ENCODE measurements around the gene PEX14.

Gene PEX14

GRCh38 chr1:10620776-10621175 is 146.0 kb downstream of the PEX14 start:
- DNase-seq (ENCODE audit: low spot score) = no peak

- no peak for DNase-seq (ENCODE audit: low spot score)
Measured at GRCh38 chr1:10621906-10622305, 147.2 kb downstream of the PEX14 start.

- DNase-seq (ENCODE audit: low spot score) = no peak
Measured at GRCh38 chr1:10622910-10623685, 148.3 kb downstream of the PEX14 start.

- no peak for DNase-seq (ENCODE audit: low spot score)
Measured at GRCh38 chr1:10623686-10624145, 149.0 kb downstream of the PEX14 start.

- no peak for DNase-seq (ENCODE audit: low spot score)
Measured at GRCh38 chr1:10624256-10625050, 149.7 kb downstream of the PEX14 start.

- no peak for DNase-seq (ENCODE audit: low spot score)
Measured at GRCh38 chr1:10625076-10625475, 150.3 kb downstream of the PEX14 start.

- DNase-seq (ENCODE audit: low spot score) = no peak
Measured at GRCh38 chr1:10625554-10625953, 150.8 kb downstream of the PEX14 start.

GRCh38 chr1:10626131-10626731 is 151.5 kb downstream of the PEX14 start:
- DNase-seq (ENCODE audit: low spot score) = no peak

GRCh38 chr1:10626791-10627410 is 152.2 kb downstream of the PEX14 start:
- no peak for DNase-seq (ENCODE audit: low spot score)

GRCh38 chr1:10628685-10629084 is 153.9 kb downstream of the PEX14 start:
- DNase-seq (ENCODE audit: low spot score) = no peak

GRCh38 chr1:10629091-10629815 is 154.5 kb downstream of the PEX14 start:
- DNase-seq (ENCODE audit: low spot score) = no peak

- no peak for DNase-seq (ENCODE audit: low spot score)
Measured at GRCh38 chr1:10629816-10630571, 155.2 kb downstream of the PEX14 start.

- no peak for DNase-seq (ENCODE audit: low spot score)
Measured at GRCh38 chr1:10630661-10631120, 155.9 kb downstream of the PEX14 start.

- no peak for DNase-seq (ENCODE audit: low spot score)
Measured at GRCh38 chr1:10631121-10631810, 156.5 kb downstream of the PEX14 start.

- DNase-seq (ENCODE audit: low spot score) = no peak
Measured at GRCh38 chr1:10631811-10632593, 157.3 kb downstream of the PEX14 start.

- no peak for DNase-seq (ENCODE audit: low spot score)
Measured at GRCh38 chr1:10632691-10633090, 157.9 kb downstream of the PEX14 start.

GRCh38 chr1:10633416-10633815 is 158.7 kb downstream of the PEX14 start:
- DNase-seq (ENCODE audit: low spot score) = no peak

GRCh38 chr1:10634075-10634427 is 159.3 kb downstream of the PEX14 start:
- DNase-seq (ENCODE audit: low spot score) = no peak

GRCh38 chr1:10634428-10635084 is 159.8 kb downstream of the PEX14 start:
- DNase-seq (ENCODE audit: low spot score) = no peak

Measured in kidney tubule cell (primary cell).